HG03135 (cell line): ENCODE measurements around the gene DTX4.

ENCODE experiments used
- ATAC-seq: cut with Tn5 transposase; IDR thresholded peaks from one replicate; pipeline ENCODE4 v1.9.1; 2021; ENCODE audit warnings: mild to moderate bottlenecking, moderate library complexity; ENCODE audit not compliant: unreplicated experiment

The DTX4 gene

GRCh38 chr11:59172345-59173079, 580 bp downstream of the DTX4 start:
- ATAC-seq = peak; percentile 34

- no peak for ATAC-seq
Observed at GRCh38 chr11:59173080-59173963, 1.4 kb downstream of the DTX4 start.

GRCh38 chr11:59173964-59174663, 2.2 kb downstream of the DTX4 start:
- ATAC-seq = no peak

GRCh38 chr11:59174664-59175033, 2.7 kb downstream of the DTX4 start:
- ATAC-seq = no peak

GRCh38 chr11:59175091-59175501, 3.2 kb downstream of the DTX4 start:
- no peak for ATAC-seq

GRCh38 chr11:59176330-59176729, 4.4 kb downstream of the DTX4 start:
- ATAC-seq = no peak

GRCh38 chr11:59178402-59178801, 6.5 kb downstream of the DTX4 start:
- ATAC-seq = no peak

GRCh38 chr11:59179121-59179520, 7.2 kb downstream of the DTX4 start:
- ATAC-seq = no peak

GRCh38 chr11:59180168-59180776, 8.3 kb downstream of the DTX4 start:
- no peak for ATAC-seq

GRCh38 chr11:59180907-59181306, 9.0 kb downstream of the DTX4 start:
- no peak for ATAC-seq

- ATAC-seq = no peak
Observed at GRCh38 chr11:59181746-59182456, 10.0 kb downstream of the DTX4 start.

GRCh38 chr11:59182457-59183151, 10.7 kb downstream of the DTX4 start:
- ATAC-seq = no peak

GRCh38 chr11:59183771-59184170, 11.8 kb downstream of the DTX4 start:
- no peak for ATAC-seq

- no peak for ATAC-seq
Observed at GRCh38 chr11:59184691-59185339, 12.9 kb downstream of the DTX4 start.

- no peak for ATAC-seq
Observed at GRCh38 chr11:59185386-59185945, 13.5 kb downstream of the DTX4 start.

- ATAC-seq = no peak
Observed at GRCh38 chr11:59186130-59186594, 14.2 kb downstream of the DTX4 start.

- ATAC-seq = no peak
Observed at GRCh38 chr11:59187035-59187434, 15.1 kb downstream of the DTX4 start.

GRCh38 chr11:59187587-59187986, 15.7 kb downstream of the DTX4 start:
- ATAC-seq = no peak

GRCh38 chr11:59188954-59189353, 17.0 kb downstream of the DTX4 start:
- ATAC-seq = no peak
